GM21526 (cell line): ENCODE results near the gene TMEM41A.
"Not testable (repeated sequence)": the region's sequence is repeated elsewhere in the genome, so short reads cannot be mapped to it uniquely, and the experiment has no call there.

Experiments used
- ATAC-seq: cut with Tn5 transposase; IDR thresholded peaks from one replicate; pipeline ENCODE4 v1.9.1; 2021; ENCODE audit warnings: moderate library complexity; ENCODE audit not compliant: unreplicated experiment, low FRiP score

The TMEM41A gene

GRCh38 chr3:185489462-185489861, 9.4 kb downstream of the TMEM41A start:
- ATAC-seq, result no peak

DNA sequence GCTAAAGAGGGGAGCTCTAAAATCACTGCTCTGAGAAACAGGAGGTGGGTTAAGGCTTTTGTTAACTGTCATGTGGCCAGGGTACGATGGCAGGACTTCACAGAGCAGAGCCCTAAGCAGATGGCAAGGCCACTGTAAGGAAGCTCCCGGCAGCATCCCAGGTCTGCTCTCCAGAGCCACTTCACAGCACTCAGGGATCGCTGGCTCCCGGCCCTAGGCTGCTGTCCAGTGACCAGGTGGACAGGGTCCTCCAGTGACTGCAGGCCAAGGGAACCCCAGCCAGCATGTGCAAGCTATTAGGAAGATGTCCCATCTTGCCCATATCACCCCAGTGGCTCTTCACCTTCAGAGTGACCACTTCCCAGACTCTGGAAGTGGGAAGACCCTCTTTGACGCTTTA, 10.4 kb downstream of the TMEM41A start:
- no peak for ATAC-seq

- no peak for ATAC-seq
These were observed 12.4 kb downstream of the TMEM41A start for GRCh38 chr3:185486394-185486793.

- no peak for ATAC-seq
These were observed 14.5 kb downstream of the TMEM41A start for GRCh38 chr3:185484296-185484695.

DNA sequence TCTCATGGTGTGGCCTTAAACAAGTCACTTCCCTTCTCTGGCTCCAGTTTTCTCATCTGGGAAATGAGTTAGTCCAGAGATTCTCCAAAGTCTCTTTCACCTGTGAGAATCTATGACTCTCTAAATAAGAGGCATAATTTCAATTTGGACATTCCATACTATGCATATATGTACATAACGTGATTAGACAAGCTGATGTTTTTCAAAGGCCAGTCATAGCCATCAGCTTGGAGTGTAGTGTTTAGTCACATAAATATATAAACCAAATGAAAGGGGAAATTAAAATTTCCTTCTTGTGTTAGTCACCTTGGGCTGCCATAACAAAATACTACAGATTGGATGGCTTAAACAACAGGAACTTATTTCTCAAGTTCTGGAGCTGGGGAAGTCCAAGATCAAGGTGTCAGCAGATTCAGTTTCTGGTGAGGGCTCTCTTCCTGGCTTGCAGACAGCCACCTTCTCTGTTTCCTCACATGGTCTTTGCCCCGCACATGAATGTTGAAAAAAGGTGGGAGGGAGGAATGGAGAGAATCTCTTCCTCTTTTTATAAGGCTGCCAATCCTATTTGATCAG, 19.4 kb downstream of the TMEM41A start:
- no peak for ATAC-seq

DNA sequence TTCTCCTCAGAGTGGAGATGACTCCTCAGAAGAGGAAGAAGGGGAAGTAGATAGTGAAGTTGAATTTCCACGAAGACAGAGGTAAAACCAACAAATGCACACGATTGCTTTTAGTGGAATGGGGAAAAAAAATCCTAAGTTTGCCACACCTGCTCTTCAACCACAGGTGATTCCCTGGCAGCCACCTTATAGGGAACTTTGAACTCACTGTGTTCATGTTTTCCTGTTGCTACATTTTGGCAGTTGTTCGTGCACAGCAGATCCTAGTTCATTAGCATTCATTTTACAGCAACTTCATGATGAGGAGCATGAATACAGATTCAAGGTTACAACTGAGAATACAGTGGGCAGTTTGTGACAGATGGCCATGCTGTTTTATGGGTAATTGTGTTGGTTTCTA, 21.5 kb downstream of the TMEM41A start:
- ATAC-seq, result no peak

DNA sequence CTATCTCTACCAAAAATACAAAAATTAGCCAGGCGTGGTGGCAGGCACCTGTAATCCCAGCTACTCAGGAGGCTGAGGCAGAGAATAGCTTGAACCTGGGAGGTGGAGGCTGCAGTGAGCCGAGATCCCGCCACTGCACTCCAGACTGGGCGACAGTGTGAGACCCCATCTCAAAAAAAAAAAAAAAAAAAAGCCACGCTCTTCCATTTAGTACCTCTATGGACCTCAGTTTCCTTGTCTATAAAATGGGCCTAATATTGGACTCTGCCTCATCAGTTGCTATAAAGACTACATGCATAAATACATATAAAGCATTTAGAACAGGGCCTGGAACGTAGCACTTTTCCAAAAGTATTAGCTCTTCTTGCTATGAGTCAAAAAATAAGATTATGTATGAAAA, 23.9 kb downstream of the TMEM41A start:
- ATAC-seq, result not testable (repeated sequence)

- no peak for ATAC-seq
These were observed 25.5 kb downstream of the TMEM41A start for GRCh38 chr3:185473290-185473815.

- no peak for ATAC-seq
These were observed 28.5 kb downstream of the TMEM41A start for GRCh38 chr3:185470323-185470722.

GRCh38 chr3:185469542-185469941, 29.3 kb downstream of the TMEM41A start:
- ATAC-seq, result no peak

- not testable (repeated sequence) for ATAC-seq
These were observed 32.7 kb downstream of the TMEM41A start for GRCh38 chr3:185466123-185466522.

GRCh38 chr3:185465471-185465870, 33.4 kb downstream of the TMEM41A start:
- ATAC-seq, result no peak

- ATAC-seq, result no peak
These were observed 38.0 kb downstream of the TMEM41A start for GRCh38 chr3:185460719-185461350.

DNA sequence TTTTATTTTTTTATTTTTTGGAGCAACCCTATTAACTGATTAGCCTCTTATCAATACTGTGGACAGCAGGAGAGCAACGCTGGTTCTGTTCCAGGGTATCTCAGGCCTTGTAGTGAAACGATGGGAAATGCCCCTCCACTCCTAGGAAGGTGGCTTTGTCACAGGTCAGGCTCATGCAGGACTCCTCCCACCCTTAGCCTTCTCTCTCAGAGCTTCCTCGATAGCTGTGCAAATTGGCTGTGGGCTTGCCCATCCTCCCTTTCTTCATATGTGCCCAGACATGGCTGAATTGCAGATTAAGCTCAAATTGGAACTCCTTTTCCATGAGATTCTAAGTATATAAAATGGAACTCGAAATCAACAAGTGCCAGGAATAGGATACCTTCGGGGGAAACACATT, 38.5 kb downstream of the TMEM41A start:
- ATAC-seq, result no peak

- ATAC-seq, result no peak
These were observed 41.5 kb downstream of the TMEM41A start for GRCh38 chr3:185457376-185457775.

DNA sequence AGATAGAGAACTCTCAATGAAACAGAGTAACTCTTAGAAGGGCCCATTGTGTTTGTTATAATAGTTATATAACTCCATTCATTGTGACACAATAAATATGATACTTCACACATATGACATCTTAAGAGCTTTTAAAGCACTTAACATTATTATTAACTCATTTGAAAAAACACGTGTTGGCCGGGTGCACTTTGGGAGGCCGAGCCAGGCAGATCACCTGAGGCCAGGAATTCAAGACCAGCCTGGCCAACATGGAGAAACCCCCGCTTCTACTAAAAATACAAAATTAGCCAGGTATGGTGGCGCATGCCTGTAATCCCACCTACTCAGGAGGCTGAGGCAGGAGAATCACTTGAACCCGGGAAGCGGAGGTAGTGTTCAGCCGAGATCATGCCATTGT, 47.4 kb downstream of the TMEM41A start:
- not testable (repeated sequence) for ATAC-seq

GRCh38 chr3:185448107-185448506, 50.7 kb downstream of the TMEM41A start:
- ATAC-seq, result no peak

DNA sequence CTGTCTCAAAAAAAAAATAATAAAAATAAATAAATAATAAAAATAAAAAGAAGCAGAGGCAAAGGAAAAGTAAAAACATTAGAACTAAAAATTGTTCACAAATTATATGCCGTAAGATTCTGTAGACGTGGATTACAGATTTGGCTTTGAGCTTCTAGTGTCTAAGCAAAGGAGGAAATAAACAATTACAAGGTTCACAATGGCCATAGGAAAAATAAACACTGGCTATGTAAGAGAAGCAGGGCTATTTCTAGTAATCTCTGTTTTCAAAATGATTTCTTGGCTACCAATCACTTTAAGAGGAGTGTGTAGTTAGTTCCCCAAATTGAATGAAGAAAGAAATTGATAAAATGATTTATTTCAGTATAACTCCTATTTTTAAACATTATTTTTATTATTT, 54.5 kb downstream of the TMEM41A start:
- no peak for ATAC-seq

GRCh38 chr3:185442031-185442430, 56.8 kb downstream of the TMEM41A start:
- no peak for ATAC-seq

GRCh38 chr3:185439745-185440466, 58.9 kb downstream of the TMEM41A start:
- ATAC-seq, result no peak
